HEK293T (cell line): ENCODE results near the gene EREG.

ENCODE experiments used
- BHLHE40 ChIP-seq: fragments of 450-650 bp; IDR thresholded peaks from 2 replicates; pipeline ENCODE4 v1.6.1; 2016; ENCODE audit warnings: mild to moderate bottlenecking, moderate library complexity, borderline replicate concordance
- ELF4 ChIP-seq: fragments of 450-650 bp; IDR thresholded peaks from 2 replicates; pipeline ENCODE4 v1.6.1; 2017; ENCODE audit warnings: antibody characterized with exemption
- FOXK2 ChIP-seq: fragments of 450-650 bp; IDR thresholded peaks from 2 replicates; pipeline ENCODE4 v1.6.1; 2016; ENCODE audit warnings: mild to moderate bottlenecking
- FOXM1 ChIP-seq: fragments of 450-650 bp; IDR thresholded peaks from 2 replicates; pipeline ENCODE4 v1.6.1; 2017; ENCODE audit warnings: mild to moderate bottlenecking, borderline replicate concordance
- SP1 ChIP-seq: fragments of 450-650 bp; IDR thresholded peaks from 2 replicates; pipeline ENCODE4 v1.6.1; 2017
- TARDBP ChIP-seq: fragments of 450-650 bp; IDR thresholded peaks from 2 replicates; pipeline ENCODE4 v1.6.1; 2016
- TF ChIP-seq, protein P1 (sequence below): fragments of 450-650 bp; IDR thresholded peaks from 2 replicates; pipeline ENCODE4 v1.6.1; 2016

DNA sequence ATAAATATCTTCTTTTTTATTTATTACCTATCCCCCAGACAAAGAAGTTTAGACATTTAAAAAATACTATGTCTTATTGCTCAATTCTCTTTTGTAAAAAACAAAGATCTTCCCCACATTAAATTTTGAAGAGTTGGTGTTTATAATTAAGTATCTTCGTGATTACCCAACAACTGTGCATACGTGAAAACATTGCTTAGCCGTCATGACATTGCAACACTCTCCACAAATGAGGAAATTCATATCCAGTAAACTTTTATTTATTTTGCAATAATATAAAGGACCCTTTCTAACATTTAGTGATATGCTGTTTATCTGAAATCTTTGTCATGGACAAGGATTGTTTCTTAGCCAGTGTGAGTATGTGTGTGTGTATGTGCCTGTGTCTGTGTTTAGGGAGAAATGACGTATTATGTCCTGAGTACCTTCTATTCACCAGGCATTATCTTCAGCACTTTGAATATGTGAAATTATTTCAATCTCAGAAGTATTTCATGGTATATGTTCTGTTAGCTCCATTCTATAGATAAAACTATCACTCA is 26.1 kb upstream of the EREG start:
- TF ChIP-seq BHLHE40 (no peak), ELF4 (no peak), TARDBP (no peak), FOXK2 (no peak), SP1 (no peak), FOXM1 (no peak)
- TF ChIP-seq, protein P1, sequence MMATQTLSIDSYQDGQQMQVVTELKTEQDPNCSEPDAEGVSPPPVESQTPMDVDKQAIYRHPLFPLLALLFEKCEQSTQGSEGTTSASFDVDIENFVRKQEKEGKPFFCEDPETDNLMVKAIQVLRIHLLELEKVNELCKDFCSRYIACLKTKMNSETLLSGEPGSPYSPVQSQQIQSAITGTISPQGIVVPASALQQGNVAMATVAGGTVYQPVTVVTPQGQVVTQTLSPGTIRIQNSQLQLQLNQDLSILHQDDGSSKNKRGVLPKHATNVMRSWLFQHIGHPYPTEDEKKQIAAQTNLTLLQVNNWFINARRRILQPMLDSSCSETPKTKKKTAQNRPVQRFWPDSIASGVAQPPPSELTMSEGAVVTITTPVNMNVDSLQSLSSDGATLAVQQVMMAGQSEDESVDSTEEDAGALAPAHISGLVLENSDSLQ, result no peak
